NCI-H1092 treated with DMSO at 0.1 percent for 48 hours (cell line): ENCODE measurements around the gene DMGDH.
A peak's percentile ranks its signal among the peaks of the same experiment; 100 is the strongest.

Experiments
- DNase-seq: peaks from one replicate; lab custom pipeline; 2025; lab: John Stamatoyannopoulos, UW

Gene DMGDH

DNA sequence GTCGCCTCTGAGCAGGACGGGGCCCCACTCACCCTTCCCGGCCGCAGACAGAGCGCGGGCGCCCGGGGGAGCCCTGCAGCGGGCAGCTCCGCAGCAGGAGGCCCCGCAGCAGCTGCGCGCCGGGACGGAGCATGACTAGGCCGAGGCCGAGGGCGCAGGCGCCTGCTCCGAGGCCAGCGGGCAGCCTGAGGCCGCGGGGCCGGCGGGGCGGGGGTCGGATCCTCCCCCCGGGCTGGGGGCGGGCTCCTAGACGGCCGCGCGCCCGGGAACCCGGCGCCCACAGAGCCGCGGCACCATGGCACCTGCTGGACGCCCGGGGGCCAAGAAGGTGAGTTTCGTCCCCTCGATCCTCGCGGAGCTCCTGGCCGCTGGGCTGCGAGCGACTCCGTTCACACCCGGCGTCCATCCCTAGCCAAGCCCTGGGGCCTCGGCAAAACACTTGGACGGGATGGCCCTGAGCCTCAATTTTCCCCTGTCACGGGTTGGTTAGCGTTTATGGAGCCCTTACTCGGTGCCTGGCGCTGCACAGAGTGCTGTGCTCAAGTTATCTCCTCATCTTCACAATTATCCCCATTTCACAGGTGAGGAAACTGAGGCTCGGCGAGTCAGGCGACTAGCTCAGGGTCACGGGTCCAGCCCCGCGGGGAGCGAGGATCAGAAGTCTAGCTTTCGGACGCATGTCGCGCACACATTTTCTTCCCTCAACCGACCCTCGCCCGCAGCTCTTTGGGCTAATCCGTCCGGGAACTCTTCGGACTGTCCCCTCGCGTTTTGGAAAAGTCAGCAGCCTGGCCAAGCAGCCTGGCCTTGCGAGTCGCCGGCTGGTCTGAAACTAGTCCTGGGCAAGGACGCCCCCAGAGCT, at the start of gene DMGDH, which contains the start of gene BHMT2:
Gene DMGDH (minus strand): TSS at position 187 of the 862 bp plus-strand sequence. CDS start 54 bp downstream, at position 133.
Gene BHMT2 (plus strand): TSS at position 280 of the 862 bp plus-strand sequence. CDS start 16 bp downstream, at position 296.
- no peak for DNase-seq

DNA sequence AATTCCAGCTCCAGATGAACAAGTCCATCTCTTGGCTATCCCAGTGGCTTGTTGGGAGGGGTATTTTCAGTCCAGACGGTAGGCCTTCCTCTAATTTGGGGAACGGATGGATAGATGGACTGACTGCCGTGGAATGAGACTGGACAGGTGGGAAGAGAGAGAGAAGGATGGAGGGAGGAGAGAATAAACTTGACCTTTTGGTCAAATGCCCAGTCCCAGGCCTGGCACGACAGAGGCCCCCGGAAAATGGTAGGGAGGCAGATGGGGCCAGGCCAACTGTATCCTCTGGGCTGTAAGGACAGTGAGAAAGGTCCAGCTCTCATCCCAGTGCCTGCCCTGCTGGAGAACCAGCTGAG, 43.2 kb upstream of the DMGDH start:
- no peak for DNase-seq

DNA sequence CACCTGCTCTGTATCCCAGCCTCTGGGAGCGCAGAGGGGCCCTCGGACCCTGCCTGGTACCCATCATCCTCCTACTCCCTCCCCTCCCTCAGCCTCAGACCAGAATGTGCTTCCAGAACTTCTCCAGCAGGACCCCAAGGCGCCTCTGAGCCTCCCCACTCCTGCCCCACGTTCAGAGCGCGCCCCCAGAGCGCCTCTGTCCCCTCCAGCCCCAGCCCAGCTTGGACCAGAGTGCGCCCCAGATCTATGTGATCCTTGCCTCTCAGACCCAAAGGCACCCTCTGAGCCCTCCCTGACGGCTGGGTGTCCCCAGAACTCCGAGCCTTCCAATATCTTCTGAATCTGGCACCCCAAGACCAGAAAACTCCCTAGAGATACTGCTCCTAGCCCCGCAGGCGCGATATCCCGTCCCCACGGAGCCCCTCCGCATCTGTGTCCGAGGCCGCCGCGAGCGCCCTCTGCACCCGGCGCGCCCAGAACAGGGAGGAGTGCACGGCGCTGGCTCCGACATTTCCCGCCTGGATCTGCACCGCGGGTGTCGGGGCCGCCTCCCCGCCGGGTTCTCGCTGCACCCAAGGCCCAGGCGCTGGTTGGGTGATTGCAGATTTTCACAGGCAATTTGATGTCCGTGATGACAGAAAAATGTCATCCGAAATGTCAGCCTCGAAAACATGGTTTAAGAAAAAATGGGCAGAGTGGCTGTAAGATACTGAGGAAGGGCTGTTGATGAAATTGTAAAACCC, 42.7 kb upstream of the DMGDH start:
- DNase-seq = no peak

DNA sequence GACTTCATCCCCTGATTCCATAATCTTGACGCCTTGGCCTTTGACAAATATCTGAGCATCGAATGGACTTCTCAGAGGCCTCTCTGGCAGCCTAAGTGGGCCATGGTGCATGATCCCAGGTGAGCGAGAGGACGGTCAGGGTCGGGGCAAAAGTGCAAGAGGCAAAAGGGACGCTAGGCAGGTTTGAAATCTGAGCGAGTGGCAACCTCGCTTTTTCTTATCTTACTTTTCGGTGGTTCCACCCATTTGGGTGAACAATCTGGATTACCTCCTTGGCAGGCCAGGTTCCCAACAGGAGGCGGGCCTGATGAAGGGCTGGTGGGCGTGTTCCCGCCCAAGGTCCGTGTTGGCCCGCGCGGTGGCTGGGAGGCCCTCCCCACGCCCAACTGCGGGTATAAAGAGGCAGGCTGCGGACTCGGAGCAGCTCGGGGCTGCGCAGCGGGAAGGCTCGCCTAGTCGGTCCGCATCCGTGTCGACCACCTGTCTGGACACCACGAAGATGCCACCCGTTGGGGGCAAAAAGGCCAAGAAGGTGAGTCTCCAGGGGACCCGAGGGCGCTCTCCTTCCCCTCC, 42.0 kb upstream of the DMGDH start, which contains the start of gene BHMT:
Gene BHMT (plus strand): TSS at position 423 of the 573 bp plus-strand sequence. CDS start 77 bp downstream, at position 500.
- no peak for DNase-seq

DNA sequence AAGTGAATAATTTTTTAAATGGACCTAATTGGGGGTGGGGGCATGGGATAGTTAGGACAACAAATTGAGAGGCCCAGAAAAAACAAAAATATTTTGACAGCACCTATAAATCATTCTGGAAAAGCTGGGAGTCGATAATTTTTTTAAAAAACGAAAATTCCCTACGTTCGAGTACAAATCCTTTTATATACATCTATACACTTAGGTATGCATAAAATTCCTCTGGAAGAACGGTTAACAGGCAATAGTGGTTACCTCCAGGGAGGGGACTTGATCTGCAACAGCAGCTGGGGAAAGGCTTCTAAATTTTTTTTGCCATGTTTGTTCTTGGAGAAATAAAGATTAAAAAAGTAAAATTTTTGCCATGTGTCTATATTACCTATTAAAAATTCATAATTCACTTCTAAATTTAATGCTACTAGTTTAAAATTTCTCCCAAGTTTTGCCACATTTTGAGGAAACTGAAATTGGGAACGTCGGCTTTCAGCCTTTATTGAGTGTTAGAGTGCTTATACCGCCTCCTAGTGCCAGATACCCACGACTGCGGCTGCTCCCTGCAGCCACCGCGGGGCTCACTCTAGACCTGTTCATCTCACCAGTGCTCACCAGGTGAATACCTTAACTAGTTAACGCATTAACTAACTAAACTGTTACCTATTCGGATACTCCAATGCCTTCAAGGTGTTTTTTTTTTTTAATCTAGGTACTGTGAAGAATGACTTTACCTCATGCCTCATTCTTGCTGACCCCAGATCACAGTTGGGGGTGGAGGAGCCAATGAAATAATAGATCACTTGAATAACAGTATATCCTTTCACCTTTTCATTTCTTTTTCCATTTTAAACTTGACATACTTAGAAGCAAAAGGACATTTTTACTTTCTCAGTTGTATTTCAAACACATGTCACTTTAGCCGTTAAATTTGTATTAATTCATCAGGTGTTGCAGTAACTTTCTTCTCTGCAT, 40.3 kb upstream of the DMGDH start:
- no peak for DNase-seq

DNA sequence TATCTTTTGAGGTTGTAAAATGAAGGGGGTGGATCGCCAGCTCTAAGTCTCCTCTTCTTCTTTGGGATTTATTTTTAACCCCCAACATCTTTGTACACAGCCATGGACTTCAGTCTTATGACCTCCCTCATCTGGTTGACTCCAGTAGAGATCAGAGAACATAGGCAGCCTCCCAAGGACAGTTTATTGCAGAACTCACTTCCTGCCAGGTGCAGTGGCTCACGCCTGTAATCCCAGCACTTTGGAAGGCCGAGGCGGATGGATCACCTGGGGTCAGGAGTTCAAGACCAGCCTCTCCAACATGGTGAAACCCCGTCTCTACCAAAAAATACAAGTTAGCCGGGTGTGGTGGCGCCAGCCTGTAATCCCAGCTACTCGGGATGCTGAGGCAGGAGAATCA, 39.3 kb upstream of the DMGDH start:
- DNase-seq = no peak

DNA sequence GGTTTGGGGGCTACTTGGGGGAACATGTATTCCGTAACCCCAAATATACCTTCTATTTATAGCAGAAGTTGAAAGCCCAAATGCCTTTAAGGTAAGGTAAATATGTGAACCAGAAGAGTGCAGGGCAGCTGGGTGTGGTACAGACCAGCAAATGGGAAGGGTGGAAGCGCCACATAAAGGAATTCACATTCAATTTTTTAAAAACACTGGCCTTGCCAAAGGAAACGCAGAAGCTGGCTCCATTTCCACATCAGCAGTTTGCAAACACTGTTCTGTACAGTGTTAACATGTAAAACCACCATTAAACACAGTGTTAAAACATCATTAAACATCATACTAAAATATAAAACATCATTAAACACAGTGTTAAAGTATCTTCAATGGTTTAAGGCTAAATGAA, 38.6 kb upstream of the DMGDH start:
- no peak for DNase-seq

DNA sequence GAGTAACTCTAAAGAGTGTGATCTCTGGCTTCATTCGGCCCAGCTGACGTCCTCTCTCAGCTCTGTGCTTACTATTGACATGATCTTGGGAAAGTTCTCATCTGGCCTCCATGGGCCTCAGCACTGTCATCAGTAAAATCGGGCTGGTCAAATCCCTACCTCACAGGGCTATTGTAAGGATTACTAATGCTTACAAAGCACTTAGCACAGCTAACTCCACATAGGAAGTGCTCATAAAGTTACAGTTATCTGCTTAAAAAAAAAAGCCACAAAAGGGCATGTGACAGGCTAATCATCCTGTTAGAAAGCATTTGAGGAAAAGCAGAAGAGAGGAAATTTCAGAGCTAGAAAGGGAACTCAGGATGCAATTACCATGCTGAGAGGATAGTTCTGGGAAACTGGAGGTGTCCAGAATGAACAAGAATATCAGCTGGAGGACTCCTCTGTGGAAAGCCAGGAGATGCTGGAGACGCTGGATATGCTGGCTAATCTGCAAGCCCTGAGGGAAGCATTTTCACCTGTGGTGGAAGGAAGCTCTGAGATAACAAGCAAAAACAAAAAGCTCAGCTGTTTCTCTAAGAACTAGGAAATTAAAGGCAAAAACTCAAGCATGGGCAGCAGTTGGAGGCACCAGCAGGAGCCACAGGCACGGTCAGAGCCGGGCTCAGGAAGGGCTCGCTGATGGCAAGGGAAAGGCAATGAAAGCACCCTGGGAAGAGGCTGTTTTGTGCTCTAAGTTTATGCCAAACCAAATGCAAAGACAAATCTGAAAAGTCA, 37.7 kb upstream of the DMGDH start:
- no peak for DNase-seq

DNA sequence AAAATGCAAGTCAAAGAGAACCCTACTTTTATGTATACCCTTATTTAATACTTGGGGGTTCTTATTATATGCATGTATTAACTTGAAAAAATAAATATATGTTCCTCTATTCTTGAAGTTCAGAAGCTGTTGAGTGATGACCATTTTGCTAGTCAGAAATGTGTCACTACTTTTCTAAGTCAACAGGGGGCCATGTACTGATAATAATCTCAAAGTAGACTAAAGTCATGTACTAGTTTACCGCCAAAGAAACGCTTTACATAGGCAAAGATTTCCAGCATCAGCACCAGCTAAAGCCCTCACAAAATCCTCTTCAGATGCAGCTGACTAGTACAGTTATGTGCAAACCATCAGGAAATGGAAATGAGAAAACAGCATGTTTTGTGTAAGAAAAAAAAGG, 36.4 kb upstream of the DMGDH start:
- DNase-seq = no peak

DNA sequence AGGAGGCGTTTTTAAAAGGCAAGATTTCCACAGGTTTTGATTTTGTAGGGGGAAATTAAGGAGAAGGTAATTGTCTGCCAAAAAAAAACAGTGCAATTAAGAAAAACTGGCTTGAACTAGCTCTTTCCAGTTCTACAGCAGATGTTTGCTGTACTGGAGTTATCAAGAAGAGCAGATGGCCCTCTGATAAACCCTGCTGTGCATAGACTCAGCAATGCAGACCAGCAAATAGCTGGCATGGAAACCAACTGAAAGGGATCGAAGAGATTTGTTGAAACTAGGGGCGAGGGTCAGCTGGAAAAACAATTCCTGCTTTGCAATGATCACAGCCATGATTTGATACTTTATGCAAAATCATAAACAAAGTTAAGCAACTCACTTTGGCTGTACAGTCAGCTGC, 24.3 kb upstream of the DMGDH start:
- DNase-seq = peak; percentile 54

DNA sequence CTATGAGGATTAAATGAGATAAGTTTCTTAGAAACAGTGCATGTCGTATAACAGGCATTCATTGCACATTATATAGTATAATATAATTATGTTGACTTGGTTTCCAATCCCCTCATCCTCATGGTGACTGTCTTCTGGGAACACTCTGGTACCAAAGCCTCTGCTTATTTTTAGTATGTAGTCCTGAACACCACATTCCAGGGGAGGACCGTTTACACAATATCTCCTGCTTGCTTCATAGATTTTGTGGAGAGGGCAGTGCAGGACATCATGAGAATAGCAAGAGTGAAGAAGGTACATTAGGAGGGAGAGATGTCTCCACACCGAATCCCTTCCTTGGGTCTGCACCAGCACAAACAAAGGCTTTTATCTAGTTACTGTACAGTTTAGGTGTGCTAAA, 21.6 kb upstream of the DMGDH start:
- DNase-seq = no peak

DNA sequence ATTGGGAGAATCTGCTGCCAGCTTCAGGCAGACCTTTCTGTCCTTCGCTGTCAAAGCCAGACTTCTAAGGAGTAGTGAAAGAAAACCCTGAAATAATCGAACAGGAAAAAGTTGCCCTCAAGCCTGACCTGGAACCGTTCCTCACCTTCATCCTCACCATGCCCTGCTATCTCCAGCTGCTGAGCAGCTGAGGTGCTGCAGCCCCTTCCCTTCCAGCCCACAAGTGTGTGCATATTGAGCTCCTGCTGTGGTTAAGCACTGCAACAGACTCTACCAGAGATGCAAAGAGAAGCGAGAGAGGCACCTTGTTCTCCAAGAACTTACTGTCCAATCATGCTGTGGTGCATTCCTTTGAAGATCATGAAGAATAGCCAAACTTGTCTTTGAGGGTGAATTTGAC, 19.0 kb upstream of the DMGDH start:
- DNase-seq = no peak

DNA sequence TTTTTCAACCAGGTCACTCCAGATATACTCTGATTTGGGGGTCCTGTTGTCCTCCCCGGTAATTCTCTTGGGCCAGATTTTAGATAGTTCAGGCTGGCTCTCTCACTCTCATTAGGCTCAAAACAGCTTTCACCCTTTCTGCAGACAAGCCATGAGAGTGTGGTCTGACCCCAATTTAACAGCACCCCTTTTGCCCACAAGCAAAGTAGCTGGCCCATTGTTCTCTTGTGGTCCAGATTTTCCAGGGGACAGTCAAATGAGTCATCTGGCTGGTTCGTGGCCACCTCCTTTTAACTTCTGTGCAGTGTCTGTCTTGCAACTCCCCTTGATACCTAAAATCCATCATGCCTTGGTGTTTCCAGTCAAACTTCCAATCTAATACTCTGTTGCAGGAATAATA, 16.6 kb upstream of the DMGDH start:
- DNase-seq = no peak

DNA sequence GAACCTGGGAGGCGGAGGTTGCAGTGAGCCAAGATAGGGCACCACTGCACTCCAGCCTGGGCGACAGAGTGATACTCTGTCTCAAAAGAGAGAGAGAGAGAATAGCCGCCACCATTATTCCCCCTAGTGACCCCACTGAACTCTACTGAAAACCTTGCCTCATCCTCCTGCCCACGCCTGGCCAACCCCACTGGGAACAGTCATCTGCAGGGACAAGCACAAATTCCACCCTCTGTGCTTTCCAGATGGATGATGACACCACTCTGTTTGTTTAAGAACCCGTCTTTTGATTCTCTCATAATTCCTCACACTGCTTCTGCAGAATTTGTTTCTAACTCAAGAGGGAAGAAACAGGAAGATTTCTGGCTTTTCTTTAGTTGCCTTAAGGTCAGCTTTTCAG, 12.3 kb upstream of the DMGDH start:
- no peak for DNase-seq

DNA sequence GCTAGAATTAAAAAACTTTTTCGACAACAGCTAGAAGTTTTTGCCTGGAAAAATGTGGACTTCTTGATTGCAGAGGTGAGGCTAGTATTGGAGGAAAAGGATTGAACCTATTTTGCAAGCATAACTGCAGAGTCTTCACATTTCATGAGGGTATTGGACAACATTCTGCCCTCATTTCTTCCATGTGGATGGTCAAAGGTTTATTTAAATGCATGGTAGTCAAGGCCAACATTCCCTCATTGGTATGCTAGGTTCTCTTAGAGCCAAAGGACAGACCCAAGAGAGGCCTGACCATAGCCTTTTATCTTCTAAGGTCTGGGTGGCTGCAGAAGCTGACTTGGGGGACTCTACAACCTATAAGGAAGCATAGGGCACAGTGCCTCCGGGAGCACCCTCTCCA, 11.3 kb upstream of the DMGDH start:
- DNase-seq = no peak

DNA sequence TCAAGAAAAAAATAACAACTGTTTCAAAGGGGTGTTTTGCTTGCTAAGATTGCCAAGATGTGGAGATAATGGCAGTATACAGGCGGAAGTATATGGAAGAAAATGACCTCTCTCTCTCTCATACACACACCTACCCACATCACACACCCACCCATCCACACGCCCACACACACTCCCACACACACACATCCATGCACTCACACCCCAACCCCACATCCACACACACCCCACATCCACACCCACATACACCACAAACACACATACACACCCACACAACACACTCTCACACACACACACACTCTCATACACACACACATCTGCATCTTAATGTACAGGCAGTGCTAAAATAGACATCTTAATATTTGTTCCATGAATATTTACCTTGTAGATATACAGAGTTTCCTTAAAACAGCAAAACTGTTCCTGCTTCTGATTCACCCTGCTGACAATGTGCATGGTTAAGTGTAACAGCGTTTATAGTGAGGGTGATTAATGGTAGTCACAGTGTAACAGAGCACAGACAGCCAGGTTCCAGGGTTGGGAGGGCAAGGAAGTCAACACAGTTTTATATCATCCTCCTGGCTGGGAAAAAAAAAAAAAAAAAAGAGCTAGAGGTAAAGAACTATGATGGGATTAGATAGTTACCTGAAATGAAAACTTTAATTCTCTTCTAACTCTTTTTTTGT, 8.3 kb upstream of the DMGDH start:
- no peak for DNase-seq

DNA sequence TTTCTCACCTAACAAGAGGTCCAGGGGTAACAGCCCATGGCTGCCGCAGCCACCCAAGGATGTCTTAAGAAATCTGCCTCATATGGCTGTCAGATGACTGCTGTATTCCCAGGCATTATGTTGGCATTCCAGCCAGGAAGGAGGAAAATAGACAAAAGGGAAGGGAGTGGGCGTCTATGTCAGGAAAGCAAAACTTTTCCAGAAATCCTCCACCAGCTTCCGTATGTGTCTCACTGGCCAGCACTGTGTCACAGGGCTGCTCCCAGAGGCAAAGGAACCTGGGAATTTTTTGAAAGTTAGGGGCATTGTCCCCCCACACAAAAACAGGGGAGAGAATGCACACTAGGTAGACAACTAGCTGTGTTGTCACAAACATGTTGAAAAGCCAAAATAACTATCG, 7.3 kb upstream of the DMGDH start:
- DNase-seq = no peak

DNA sequence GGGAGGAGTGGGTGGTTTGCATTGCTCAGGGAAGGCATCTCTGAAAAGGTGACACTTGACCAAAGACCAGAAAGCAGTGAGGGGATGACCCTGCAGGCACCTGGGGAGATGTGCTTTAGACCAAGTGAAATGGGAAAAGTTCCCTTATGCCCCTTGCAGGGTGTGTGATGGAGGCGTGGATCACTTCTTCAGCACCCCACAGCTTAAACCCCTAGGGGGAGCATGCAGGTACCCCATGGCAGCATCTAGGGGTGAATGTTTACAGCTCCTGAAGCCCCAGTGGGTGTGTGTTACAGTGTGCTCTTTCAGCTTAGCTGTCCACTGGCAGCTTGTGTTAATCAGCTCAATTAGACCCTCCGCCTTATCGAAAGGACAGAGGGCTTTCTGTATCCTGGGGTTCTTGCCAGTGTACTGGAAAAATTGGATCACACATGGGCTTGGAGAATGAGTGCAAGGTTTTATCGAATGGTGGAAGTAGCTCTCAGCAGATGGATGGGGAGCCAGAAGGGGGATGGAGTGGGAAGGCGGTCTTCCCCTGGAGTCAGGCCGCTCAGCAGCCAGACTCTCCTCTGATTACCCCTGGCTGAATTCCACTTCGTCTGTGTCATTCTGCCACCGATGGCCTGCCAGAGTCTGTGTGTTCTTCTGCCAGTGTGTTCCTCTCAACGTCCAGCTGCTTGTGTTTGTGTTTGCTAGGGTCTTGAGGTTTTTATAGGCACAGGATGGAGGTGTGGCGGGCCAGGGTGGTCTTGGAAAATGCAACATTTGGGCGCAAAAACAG, 6.4 kb upstream of the DMGDH start:
- no peak for DNase-seq

DNA sequence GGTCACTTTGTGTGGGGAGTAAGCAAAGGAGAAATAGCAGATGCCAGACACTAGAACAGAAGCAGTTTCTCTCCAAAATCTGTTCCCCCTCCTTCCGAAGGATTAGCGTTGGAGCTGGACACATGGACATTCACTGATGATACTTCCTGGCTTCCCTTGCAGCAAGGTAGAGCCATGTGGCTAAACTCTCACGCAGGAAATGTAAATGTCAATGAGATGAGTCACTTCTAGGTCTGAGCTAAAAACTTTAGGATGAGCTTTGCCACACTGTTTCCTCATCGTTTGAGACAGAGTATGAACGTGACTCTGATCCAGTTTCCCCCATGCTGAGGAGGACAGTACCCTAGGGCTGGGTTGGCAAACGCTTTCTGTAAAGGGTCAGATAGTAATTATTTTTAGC, 5.2 kb upstream of the DMGDH start:
- no peak for DNase-seq

DNA sequence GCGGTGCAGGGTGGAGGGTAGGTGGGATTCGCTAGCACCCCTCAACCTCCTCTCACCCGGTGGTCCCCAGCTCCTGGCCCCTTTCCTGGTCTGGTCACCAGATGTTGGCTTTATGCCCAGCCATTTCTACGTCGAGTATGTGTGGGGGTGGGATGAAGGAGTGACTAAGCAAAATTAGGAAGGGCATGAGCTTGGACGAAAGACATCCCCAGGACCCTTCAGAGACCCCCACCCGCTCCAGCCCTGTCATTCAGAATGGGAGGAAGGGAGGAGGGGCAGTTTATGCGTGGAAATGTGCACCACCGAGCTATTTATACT, 835 bp upstream of the DMGDH start:
- no peak for DNase-seq
